Esophagus squamous epithelium (tissue), 4 donors: Measurements from ENCODE around the gene CUL7.

ENCODE experiments used
- POLR2A ChIP-seq, 4 donors: fragments of 450-650 bp; IDR thresholded peaks; one replicate each; pipeline ENCODE4 v1.6.1; 2017; ENCODE audit warnings: antibody characterized with exemption in 4 of 4, mild to moderate bottlenecking in 4 of 4, moderate library complexity in 3 of 4
- TF ChIP-seq, protein P1 (sequence below), 6 experiments: fragments of 450-650 bp in 4 of 6; fragments of 200-600 bp in 2 of 6; sonication (generic) in 2 of 6; IDR thresholded peaks; one replicate each; pipeline ENCODE4 v1.5.1; 2016 to 2019; ENCODE audit warnings: antibody characterized with exemption in 6 of 6, mild to moderate bottlenecking in 4 of 6, moderate library complexity in 4 of 6

DNA sequence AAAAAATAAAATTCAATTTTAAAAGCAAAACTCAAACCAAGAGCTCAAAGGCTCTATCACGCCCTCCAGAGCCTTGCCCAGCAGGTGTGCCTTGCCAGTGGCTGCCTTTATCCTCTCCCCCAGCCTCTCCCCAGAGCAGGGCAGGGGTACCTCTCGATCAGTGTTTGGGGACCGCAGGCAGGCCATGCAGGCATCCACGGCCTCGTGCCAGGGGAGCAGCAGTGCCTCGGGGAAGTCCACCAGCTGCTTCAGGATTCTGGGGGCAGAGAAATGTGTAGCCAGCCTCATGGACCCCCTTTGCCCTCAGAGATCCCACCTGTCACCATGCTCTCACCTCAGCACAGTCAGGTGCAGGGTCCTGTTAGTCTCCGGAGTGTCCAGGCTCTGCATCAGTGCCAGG is 5.7 kb downstream of the CUL7 start:
- no peak for TF ChIP-seq POLR2A (IDR thresholded peaks at IDR 0.05)
- TF ChIP-seq, protein P1, sequence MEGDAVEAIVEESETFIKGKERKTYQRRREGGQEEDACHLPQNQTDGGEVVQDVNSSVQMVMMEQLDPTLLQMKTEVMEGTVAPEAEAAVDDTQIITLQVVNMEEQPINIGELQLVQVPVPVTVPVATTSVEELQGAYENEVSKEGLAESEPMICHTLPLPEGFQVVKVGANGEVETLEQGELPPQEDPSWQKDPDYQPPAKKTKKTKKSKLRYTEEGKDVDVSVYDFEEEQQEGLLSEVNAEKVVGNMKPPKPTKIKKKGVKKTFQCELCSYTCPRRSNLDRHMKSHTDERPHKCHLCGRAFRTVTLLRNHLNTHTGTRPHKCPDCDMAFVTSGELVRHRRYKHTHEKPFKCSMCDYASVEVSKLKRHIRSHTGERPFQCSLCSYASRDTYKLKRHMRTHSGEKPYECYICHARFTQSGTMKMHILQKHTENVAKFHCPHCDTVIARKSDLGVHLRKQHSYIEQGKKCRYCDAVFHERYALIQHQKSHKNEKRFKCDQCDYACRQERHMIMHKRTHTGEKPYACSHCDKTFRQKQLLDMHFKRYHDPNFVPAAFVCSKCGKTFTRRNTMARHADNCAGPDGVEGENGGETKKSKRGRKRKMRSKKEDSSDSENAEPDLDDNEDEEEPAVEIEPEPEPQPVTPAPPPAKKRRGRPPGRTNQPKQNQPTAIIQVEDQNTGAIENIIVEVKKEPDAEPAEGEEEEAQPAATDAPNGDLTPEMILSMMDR (IDR thresholded peaks at IDR 0.05) = no peak
